H9 (cell line): ENCODE results near the gene DNAJC1. TPM values are rescaled to one million over a fixed set of nuclear protein-coding genes. Genes with fewer than 3 reads are reported as not detected.
A peak's percentile ranks its signal among the peaks of the same experiment; 100 is the strongest.

Experiments used
- DNase-seq: peaks from one replicate; pipeline ENCODE4 v3.0.0-alpha.2; 2017
- H2AFZ ChIP-seq: one replicate; pipeline ENCODE4 v1.6.1; 2013; ENCODE audit warnings: mild to moderate bottlenecking, low read length, control low read depth, moderate library complexity
- H2AK5ac ChIP-seq: 2 replicates; pipeline ENCODE4 v1.6.1; 2013; ENCODE audit warnings: low read length, control low read depth, mixed read lengths; ENCODE audit not compliant: insufficient read length
- H2BK120ac ChIP-seq: one replicate; pipeline ENCODE4 v1.6.1; 2013; ENCODE audit warnings: low read depth, mild to moderate bottlenecking, low read length, control low read depth, inconsistent platforms; ENCODE audit not compliant: poor library complexity, severe bottlenecking
- H2BK12ac ChIP-seq: 2 replicates; pipeline ENCODE4 v1.6.1; 2013; ENCODE audit warnings: low read length, control low read depth, mixed read lengths, low read depth; ENCODE audit not compliant: insufficient read length
- H2BK15ac ChIP-seq: 2 replicates; pipeline ENCODE4 v1.6.1; 2013; ENCODE audit warnings: low read depth, low read length, control low read depth
- H2BK20ac ChIP-seq: one replicate; pipeline ENCODE4 v1.6.1; 2013; ENCODE audit warnings: low read depth, mild to moderate bottlenecking, low read length, control low read depth, inconsistent platforms; ENCODE audit not compliant: poor library complexity, severe bottlenecking
- H2BK5ac ChIP-seq: 2 replicates; pipeline ENCODE4 v1.6.1; 2013; ENCODE audit warnings: low read length, control low read depth, mixed read lengths; ENCODE audit not compliant: insufficient read length
- H3K14ac ChIP-seq: 2 replicates; pipeline ENCODE4 v1.6.1; 2013; ENCODE audit warnings: low read length, control low read depth; ENCODE audit not compliant: insufficient read depth
- H3K18ac ChIP-seq: 2 replicates; pipeline ENCODE4 v1.6.1; 2013; ENCODE audit warnings: low read depth, mild to moderate bottlenecking, mixed read lengths, low read length, control low read depth; ENCODE audit not compliant: insufficient read length
- H3K23ac ChIP-seq: 2 replicates; pipeline ENCODE4 v1.6.1; 2013; ENCODE audit warnings: low read length, control low read depth, mixed read lengths, low read depth; ENCODE audit not compliant: insufficient read length
- H3K23me2 ChIP-seq: 2 replicates; pipeline ENCODE4 v1.6.1; 2013; ENCODE audit warnings: low read depth, mild to moderate bottlenecking, mixed read lengths, low read length, control low read depth; ENCODE audit not compliant: insufficient read length, poor library complexity, severe bottlenecking
- H3K27ac ChIP-seq: 2 replicates; pipeline ENCODE4 v1.5.1; 2013; ENCODE audit warnings: low read length, control low read depth, mixed read lengths, low read depth; ENCODE audit not compliant: insufficient read length
- H3K27me3 ChIP-seq: 2 replicates; pipeline ENCODE4 v1.6.1; 2013; ENCODE audit warnings: low read length, control low read depth, inconsistent platforms; ENCODE audit not compliant: insufficient read depth
- H3K4ac ChIP-seq: 2 replicates; pipeline ENCODE4 v1.6.1; 2013; ENCODE audit warnings: low read depth, mild to moderate bottlenecking, control low read depth, inconsistent platforms, low read length, moderate library complexity
- H3K4me1 ChIP-seq: 2 replicates; pipeline ENCODE4 v1.6.1; 2013; ENCODE audit warnings: low read length, control low read depth, inconsistent platforms; ENCODE audit not compliant: insufficient read depth
- H3K4me2 ChIP-seq: 2 replicates; pipeline ENCODE4 v1.6.1; 2013; ENCODE audit warnings: low read length, control low read depth, mixed read lengths; ENCODE audit not compliant: insufficient read length, insufficient read depth
- H3K56ac ChIP-seq: 2 replicates; pipeline ENCODE4 v1.6.1; 2013; ENCODE audit warnings: low read depth, mild to moderate bottlenecking, mixed read lengths, low read length, control low read depth; ENCODE audit not compliant: insufficient read length
- H3K79me1 ChIP-seq: 2 replicates; pipeline ENCODE4 v1.6.1; 2013; ENCODE audit warnings: low read depth, mild to moderate bottlenecking, moderate library complexity, low read length, control low read depth, inconsistent platforms; ENCODE audit not compliant: insufficient read depth, poor library complexity, severe bottlenecking
- H3K79me2 ChIP-seq: 2 replicates; pipeline ENCODE4 v1.6.1; 2013; ENCODE audit warnings: low read length, control low read depth, inconsistent platforms; ENCODE audit not compliant: insufficient read depth
- H3K9ac ChIP-seq: 2 replicates; pipeline ENCODE4 v1.6.1; 2013; ENCODE audit warnings: low read length, control low read depth, mixed read lengths; ENCODE audit not compliant: insufficient read length; ENCODE audit errors: extremely low read depth
- H3K9me3 ChIP-seq: one replicate; pipeline ENCODE4 v1.6.1; 2013; ENCODE audit warnings: low read depth, low read length, inconsistent platforms; ENCODE audit not compliant: control insufficient read depth
- H3T11ph ChIP-seq: one replicate; pipeline ENCODE4 v1.6.1; 2013; ENCODE audit warnings: mild to moderate bottlenecking, low read length, control low read depth, inconsistent platforms
- H4K20me1 ChIP-seq: one replicate; pipeline ENCODE4 v1.6.1; 2013; ENCODE audit not compliant: control insufficient read depth, insufficient read length, insufficient read depth
- H4K5ac ChIP-seq: 2 replicates; pipeline ENCODE4 v1.6.1; 2013; ENCODE audit warnings: low read depth, mild to moderate bottlenecking, mixed read lengths, low read length, control low read depth; ENCODE audit not compliant: insufficient read length
- H4K8ac ChIP-seq: replicated peaks from 2 replicates; pipeline ENCODE4 v1.6.1; 2013; ENCODE audit warnings: low read length, control low read depth, mixed read lengths, low read depth; ENCODE audit not compliant: insufficient read length
- H4K91ac ChIP-seq: 2 replicates; pipeline ENCODE4 v1.6.1; 2013; ENCODE audit warnings: low read depth, mild to moderate bottlenecking, moderate library complexity, mixed read lengths, low read length, control low read depth; ENCODE audit not compliant: insufficient read length
- H3K27ac Mint-ChIP-seq, 3 experiments: 2 replicates in 2 of 3; 3 replicates in 1 of 3; pipeline ENCODE4 v1.8.0; 2020 to 2021; ENCODE audit warnings: mixed read lengths in 3 of 3, mild to moderate bottlenecking in 1 of 3, moderate library complexity in 1 of 3
- H3K27me3 Mint-ChIP-seq: 2 replicates; pipeline ENCODE4 v1.8.0; 2021; ENCODE audit warnings: low read depth, mild to moderate bottlenecking, moderate library complexity, mixed read lengths
- H3K36me3 Mint-ChIP-seq, 3 experiments: 2 replicates in 2 of 3; 3 replicates in 1 of 3; pipeline ENCODE4 v1.8.0; 2020 to 2021; ENCODE audit warnings: low read depth in 3 of 3, mixed read lengths in 3 of 3; ENCODE audit not compliant: insufficient read depth in 1 of 3
- H3K4me1 Mint-ChIP-seq, 2 experiments: 2 replicates each; pipeline ENCODE4 v1.8.0; 2020; ENCODE audit warnings: mixed read lengths in 2 of 2
- H3K4me3 Mint-ChIP-seq, 2 experiments: 2 replicates in 1 of 2; 3 replicates in 1 of 2; pipeline ENCODE4 v1.8.0; 2020 to 2021; ENCODE audit warnings: mild to moderate bottlenecking in 2 of 2, mixed read lengths in 2 of 2, moderate library complexity in 1 of 2
- H3K9me3 Mint-ChIP-seq, 2 experiments: 2 replicates in 1 of 2; 3 replicates in 1 of 2; pipeline ENCODE4 v1.8.0; 2020; ENCODE audit warnings: mild to moderate bottlenecking in 2 of 2, mixed read lengths in 2 of 2, moderate library complexity in 1 of 2
- CTCF ChIP-seq: fragments of 200-600 bp; sonication (generic); conservative IDR thresholded peaks from 3 replicates; pipeline ENCODE4 v1.8.0; 2021; ENCODE audit warnings: antibody characterized with exemption, mild to moderate bottlenecking
- WGBS: extraction: QIAGEN DNeasy Blood & Tissue Kit; methylation state at CpG from one replicate; pipeline ENCODE4 v1.1.7; 2013; ENCODE audit warnings: missing lambda C conversion rate, low lambda C conversion rate, mixed read lengths; ENCODE audit not compliant: insufficient read length; ENCODE audit errors: extremely low coverage; 5-methylcytosine and 5-hydroxymethylcytosine counted together
- total RNA-seq: library from RNA; stranded (reverse); gene quantifications from 2 replicates; pipeline ENCODE4 v1.2.1, GENCODE V29; 2021

The DNAJC1 gene
- total RNA-seq, 1 experiment from 2014 or later = 11.2 TPM

- no peak overlapping the region for H2BK20ac ChIP-seq
- H3K27me3 Mint-ChIP-seq = peaks cover 15% of the 10 kb centered on the region
- no peaks in the 10 kb centered on the region for H3K9me3 ChIP-seq
- no peak overlapping the region for H3K4ac ChIP-seq
- H3K27me3 ChIP-seq = no peaks in the 10 kb centered on the region
- H2BK12ac ChIP-seq = no peak overlapping the region
- H4K5ac ChIP-seq = no peak overlapping the region
- H2BK5ac ChIP-seq = no peak overlapping the region
- no peak overlapping the region for H3K27ac ChIP-seq
- TF ChIP-seq CTCF = no peak
- peak overlapping the region; percentile 91 for H3K4me2 ChIP-seq
- peak overlapping the region; percentile 16 for H3K9ac ChIP-seq
- peak overlapping the region; percentile 68 to 84 for H3K4me3 Mint-ChIP-seq
- H3K4me1 ChIP-seq = 0 out of 2 replicates have a peak, but pooled peaks cover 2% of the 10 kb centered on the region
- H3K79me1 ChIP-seq = no peaks in the 10 kb centered on the region
- H3K14ac ChIP-seq = 0 out of 2 replicates have a peak overlapping the region, but pooled peaks have one; percentile 21
- H3K9me3 Mint-ChIP-seq = peaks cover 4 to 9% of the 10 kb centered on the region in 2 experiments
- H4K20me1 ChIP-seq = no peaks in the 10 kb centered on the region
- H3K79me2 ChIP-seq = no peaks in the 10 kb centered on the region
- H2AFZ ChIP-seq = no peak overlapping the region
- peaks cover 0 to 6% (median 0%) of the 10 kb centered on the region in 3 experiments; a peak in 2 of 7 replicates for H3K36me3 Mint-ChIP-seq
- no peak overlapping the region for H2BK15ac ChIP-seq
- peak overlapping the region in 1 of 3 experiments; percentile 58; a peak in 1 of 7 replicates for H3K27ac Mint-ChIP-seq
- peaks cover 10% of the 10 kb centered on the region for H3K23me2 ChIP-seq
- no CpG with 5 or more reads among the region's 21 CpGs for WGBS
- no peak overlapping the region for H3K18ac ChIP-seq
- H3K4me1 Mint-ChIP-seq = peaks cover 21 to 23% of the 10 kb centered on the region in 2 experiments
- no peak overlapping the region for H2AK5ac ChIP-seq
- no peak overlapping the region for H3T11ph ChIP-seq
- no peak for DNase-seq
- H4K91ac ChIP-seq = no peak overlapping the region
- H3K56ac ChIP-seq = no peak overlapping the region
- no peak overlapping the region for H2BK120ac ChIP-seq
- H4K8ac ChIP-seq = no peak overlapping the region
- H3K23ac ChIP-seq = no peak overlapping the region
Observed at GRCh38 chr10:22002591-22003176, 846 bp downstream of the DNAJC1 start.
